Stomach smooth muscle (tissue), 2 donors: Measurements from ENCODE around the gene OLFML3.
A peak's percentile ranks its signal among the peaks of the same experiment; 100 is the strongest.

Experiments
- H3K27ac ChIP-seq: one replicate; pipeline ENCODE4 v1.7.0; 2013; ENCODE audit warnings: mild to moderate bottlenecking, low read length, inconsistent platforms
- H3K27me3 ChIP-seq, 2 donors: one replicate each; pipeline ENCODE4 v1.7.0; 2013; ENCODE audit warnings: low read length in 2 of 2; ENCODE audit not compliant: insufficient read depth in 2 of 2, control insufficient read depth in 1 of 2
- H3K36me3 ChIP-seq, 2 donors: one replicate each; pipeline ENCODE4 v1.7.0; 2013; ENCODE audit warnings: low read length in 2 of 2; ENCODE audit not compliant: control insufficient read depth in 2 of 2, insufficient read depth in 2 of 2
- H3K4me1 ChIP-seq: one replicate; pipeline ENCODE4 v1.7.0; 2013; ENCODE audit warnings: low read length; ENCODE audit not compliant: control insufficient read depth, insufficient read depth
- H3K4me3 ChIP-seq, 2 donors: one replicate each; pipeline ENCODE4 v1.7.0; 2013; ENCODE audit warnings: low read length in 2 of 2
- H3K9ac ChIP-seq, 2 donors: one replicate each; pipeline ENCODE4 v1.7.0; 2013; ENCODE audit warnings: low read length in 2 of 2, mild to moderate bottlenecking in 1 of 2
- H3K9me3 ChIP-seq, 2 donors: one replicate each; pipeline ENCODE4 v1.7.0; 2013; ENCODE audit warnings: low read length in 2 of 2; ENCODE audit not compliant: control insufficient read depth in 2 of 2
- donor health status: healthy.
- donor health status: Pancreatic carcinoma.

OLFML3 gene

DNA sequence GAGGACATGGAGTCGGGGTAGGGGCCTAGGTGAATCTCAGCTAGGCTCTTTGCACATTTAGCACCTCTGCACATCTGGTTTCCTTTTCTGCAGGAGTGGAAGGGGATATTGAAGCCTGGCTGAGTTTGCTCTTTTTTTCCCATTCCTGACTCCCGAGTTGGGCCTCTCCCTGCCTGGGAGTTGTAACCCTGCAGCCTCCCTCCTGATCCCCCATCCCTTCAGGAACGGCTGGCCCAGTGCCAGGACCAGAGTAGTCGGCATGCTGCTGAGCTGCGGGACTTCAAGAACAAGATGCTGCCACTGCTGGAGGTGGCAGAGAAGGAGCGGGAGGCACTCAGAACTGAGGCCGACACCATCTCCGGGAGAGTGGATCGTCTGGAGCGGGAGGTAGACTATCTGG is 836 bp downstream of the OLFML3 start:
- Histone ChIP-seq H3K4me3 (peak overlapping the region; percentile 53 to 81), H3K4me1 (peaks cover 72% of the 10 kb centered on the region), H3K27ac (peak overlapping the region; percentile 95), H3K9me3 (no peaks in the 10 kb centered on the region), H3K9ac (peak overlapping the region; percentile 62 to 93), H3K27me3 (no peaks in the 10 kb centered on the region), H3K36me3 (peaks cover 0 to 4% of the 10 kb centered on the region in 2 donors)

GRCh38 chr1:113981962-113982931 is 3.0 kb downstream of the OLFML3 start:
- H3K4me3 ChIP-seq = peak overlapping the region; percentile 73 to 81

DNA sequence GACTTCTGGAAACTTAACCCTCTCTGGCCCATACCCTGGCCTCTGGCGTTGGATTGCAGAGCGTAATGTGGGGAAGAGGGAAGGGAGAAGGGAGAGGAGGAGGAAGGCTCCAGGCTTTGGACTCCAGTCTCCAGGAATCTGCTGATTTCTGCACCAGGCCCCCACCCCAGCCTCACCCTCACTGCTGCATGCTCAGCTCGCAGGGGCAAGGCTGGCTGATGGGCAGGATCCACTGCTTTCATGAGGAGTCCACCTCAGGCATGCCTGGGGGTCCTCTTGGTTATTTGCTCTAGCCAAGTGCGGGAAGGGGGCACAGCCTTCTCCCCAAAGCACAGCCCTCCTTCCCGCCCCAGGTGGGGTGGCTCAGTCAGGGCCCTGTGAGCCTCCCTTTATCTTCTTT is 3.7 kb downstream of the OLFML3 start:
- Histone ChIP-seq H3K4me1 (peaks cover 67% of the 10 kb centered on the region), H3K27me3 (no peaks in the 10 kb centered on the region), H3K9me3 (no peaks in the 10 kb centered on the region), H3K27ac (peak overlapping the region; percentile 95), H3K4me3 (peak overlapping the region; percentile 73 to 81), H3K9ac (peak overlapping the region; percentile 65 to 82), H3K36me3 (peaks cover 0 to 2% of the 10 kb centered on the region in 2 donors)

More at GRCh38 chr1:113981962-113982931, 3.0 kb downstream of the OLFML3 start:
- Histone ChIP-seq H3K9ac (peak overlapping the region; percentile 65 to 82), H3K27ac (peak overlapping the region; percentile 95), H3K4me1 (peaks cover 67% of the 10 kb centered on the region), H3K36me3 (peaks cover 0 to 2% of the 10 kb centered on the region in 2 donors), H3K9me3 (no peaks in the 10 kb centered on the region), H3K27me3 (no peaks in the 10 kb centered on the region)

DNA sequence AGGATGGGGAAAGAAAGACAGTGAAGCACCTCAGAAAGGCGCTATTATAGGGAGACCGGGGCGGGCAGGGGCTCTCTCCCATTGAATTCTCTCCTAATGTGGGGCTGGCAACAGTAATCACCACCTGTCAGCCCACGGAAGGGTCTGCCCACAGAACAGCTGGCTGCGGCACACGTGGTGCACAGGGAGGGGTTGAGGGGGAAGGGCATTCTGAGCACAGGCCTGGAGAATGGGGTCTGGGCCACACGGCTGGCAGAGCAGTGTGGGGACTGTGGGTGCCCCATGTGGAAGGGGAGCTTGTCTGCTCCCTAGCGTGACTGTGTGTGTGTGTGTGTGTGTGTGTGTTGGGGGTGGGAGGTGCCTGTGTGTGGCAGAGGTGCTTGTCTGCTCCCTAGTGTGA is 4.1 kb downstream of the OLFML3 start:
- peaks cover 0 to 2% of the 10 kb centered on the region in 2 donors for H3K36me3 ChIP-seq
- no peaks in the 10 kb centered on the region for H3K9me3 ChIP-seq
- H3K27me3 ChIP-seq = no peaks in the 10 kb centered on the region
- peak overlapping the region; percentile 65 to 82 for H3K9ac ChIP-seq
- H3K4me1 ChIP-seq = peaks cover 65% of the 10 kb centered on the region
- peak overlapping the region; percentile 73 to 81 for H3K4me3 ChIP-seq
- peak overlapping the region; percentile 95 for H3K27ac ChIP-seq

- peaks cover 60% of the 10 kb centered on the region for H3K4me1 ChIP-seq
- peak overlapping the region; percentile 65 to 82 for H3K9ac ChIP-seq
- H3K27ac ChIP-seq = peak overlapping the region; percentile 95
- no peaks in the 10 kb centered on the region for H3K9me3 ChIP-seq
- H3K4me3 ChIP-seq = peak overlapping the region; percentile 73 to 81
- no peaks in the 10 kb centered on the region for H3K27me3 ChIP-seq
- peaks cover 0 to 2% of the 10 kb centered on the region in 2 donors for H3K36me3 ChIP-seq
Observed at GRCh38 chr1:113983826-113984225, 4.6 kb downstream of the OLFML3 start.

DNA sequence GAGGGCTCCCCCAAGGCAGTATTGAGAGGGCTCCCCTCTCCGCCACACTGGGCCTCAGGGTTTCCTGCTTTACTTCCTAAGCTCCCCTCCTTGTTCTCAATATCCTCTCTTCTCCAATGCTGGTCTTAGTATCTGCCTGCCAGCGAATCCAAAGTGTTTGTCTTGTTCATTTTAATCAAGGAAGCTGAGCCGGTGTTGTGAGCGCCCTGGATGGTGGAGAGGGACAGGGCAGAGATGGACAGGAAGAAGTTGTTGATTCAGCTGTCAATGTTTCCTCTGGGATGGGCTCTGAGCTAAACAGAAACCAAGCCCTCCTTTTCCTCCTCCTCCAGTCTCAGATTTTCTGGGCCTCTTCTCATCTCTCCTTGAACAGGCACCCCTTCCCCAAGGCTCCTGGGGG is 5.4 kb downstream of the OLFML3 start:
- Histone ChIP-seq H3K4me1 (peaks cover 55% of the 10 kb centered on the region), H3K9me3 (no peaks in the 10 kb centered on the region), H3K9ac (no peak overlapping the region), H3K36me3 (peaks cover 0 to 2% of the 10 kb centered on the region in 2 donors), H3K4me3 (peak overlapping the region in 1 of 2 donors; percentile 81), H3K27me3 (no peaks in the 10 kb centered on the region), H3K27ac (peak overlapping the region; percentile 31)

GRCh38 chr1:113986802-113987201 is 7.5 kb downstream of the OLFML3 start:
- Histone ChIP-seq H3K27me3 (no peaks in the 10 kb centered on the region), H3K9me3 (no peaks in the 10 kb centered on the region), H3K27ac (no peak overlapping the region), H3K9ac (no peak overlapping the region), H3K4me3 (no peak overlapping the region), H3K4me1 (peaks cover 34% of the 10 kb centered on the region), H3K36me3 (no peaks in the 10 kb centered on the region)

DNA sequence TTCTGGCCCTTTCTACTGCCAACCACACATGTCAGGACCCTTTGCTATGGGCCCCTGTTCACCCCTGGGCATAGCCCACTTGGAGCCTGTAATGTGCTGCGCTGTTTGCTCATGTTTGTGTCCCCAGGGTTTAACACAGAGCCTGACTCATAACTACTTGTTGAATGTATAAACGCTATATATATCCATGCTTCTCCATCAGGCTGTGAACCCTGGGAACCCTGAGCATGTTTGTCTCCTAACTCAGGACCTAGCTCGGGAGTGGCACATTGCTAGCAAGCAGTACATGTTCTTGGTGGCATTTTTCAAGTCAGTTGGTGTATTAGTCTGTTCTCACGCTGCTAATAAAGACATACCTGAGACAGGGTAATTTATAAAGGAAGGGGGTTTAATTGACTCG is 8.0 kb downstream of the OLFML3 start:
- H3K4me1 ChIP-seq = peaks cover 29% of the 10 kb centered on the region
- H3K9me3 ChIP-seq = no peaks in the 10 kb centered on the region
- H3K27ac ChIP-seq = no peak overlapping the region
- no peak overlapping the region for H3K9ac ChIP-seq
- no peaks in the 10 kb centered on the region for H3K27me3 ChIP-seq
- no peaks in the 10 kb centered on the region for H3K36me3 ChIP-seq
- no peak overlapping the region for H3K4me3 ChIP-seq

- H3K9me3 ChIP-seq = peaks cover 1 to 3% of the 10 kb centered on the region in 2 donors
- no peaks in the 10 kb centered on the region for H3K36me3 ChIP-seq
- H3K4me1 ChIP-seq = no peaks in the 10 kb centered on the region
- no peaks in the 10 kb centered on the region for H3K27me3 ChIP-seq
- no peak overlapping the region for H3K4me3 ChIP-seq
- H3K9ac ChIP-seq = no peak overlapping the region
- H3K27ac ChIP-seq = no peak overlapping the region
Observed at GRCh38 chr1:113990530-113990929, 11.3 kb downstream of the OLFML3 start.

DNA sequence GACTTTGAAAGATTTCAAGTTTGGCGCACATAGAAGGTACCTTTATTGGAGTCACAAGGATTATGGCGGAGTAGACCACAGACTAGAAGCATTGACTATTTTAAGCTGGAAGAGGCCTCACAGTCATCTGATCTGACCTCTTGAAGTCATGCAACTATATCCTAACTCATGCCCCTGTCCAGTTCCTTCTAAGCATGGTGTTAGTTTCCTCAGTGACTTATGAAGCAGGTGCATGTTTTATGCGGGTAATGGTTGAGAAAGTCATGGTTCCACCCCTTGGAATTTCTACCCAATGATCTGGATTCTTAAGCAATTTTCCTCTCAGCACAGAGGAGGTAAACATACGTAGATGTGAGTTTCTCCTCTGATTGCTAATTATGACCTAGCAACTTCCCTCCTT is 11.7 kb downstream of the OLFML3 start:
- Histone ChIP-seq H3K36me3 (no peaks in the 10 kb centered on the region), H3K27ac (no peak overlapping the region), H3K9ac (no peak overlapping the region), H3K27me3 (no peaks in the 10 kb centered on the region), H3K4me1 (no peaks in the 10 kb centered on the region), H3K9me3 (peaks cover 3% of the 10 kb centered on the region in 2 donors), H3K4me3 (no peak overlapping the region)
